Peyer's patch (tissue), 4 donors: ENCODE results near the gene RPL35A. TPM values are rescaled to one million over a fixed set of nuclear protein-coding genes. Genes with fewer than 3 reads are reported as not detected.
A peak's percentile ranks its signal among the peaks of the same experiment; 100 is the strongest.
"Not testable (repeated sequence)": the region's sequence is repeated elsewhere in the genome, so short reads cannot be mapped to it uniquely, and the experiment has no call there.

ENCODE experiments used
- DNase-seq, 3 donors: peaks; one replicate each; pipeline ENCODE4 v3.0.0-alpha.2; 2017 to 2019
- H3K27ac ChIP-seq, 4 donors: fragments of 200-600 bp; sonication (generic); one replicate each; pipeline ENCODE4 v1.5.1; 2016 to 2019
- H3K27me3 ChIP-seq, 2 donors: fragments of 200-600 bp; sonication (generic); one replicate each; pipeline ENCODE4 v1.5.1; 2019
- H3K36me3 ChIP-seq, 3 donors: fragments of 200-600 bp; sonication (generic); one replicate each; pipeline ENCODE4 v1.5.1; 2016 to 2019
- H3K4me1 ChIP-seq, 4 donors: fragments of 200-600 bp; sonication (generic); one replicate each; pipeline ENCODE4 v1.5.1; 2016 to 2019
- H3K4me3 ChIP-seq, 4 donors: fragments of 200-600 bp; sonication (generic); 1 replicate in 3 of 4; 2 replicates in 1 of 4; pipeline ENCODE4 v1.5.1; 2016 to 2019; ENCODE audit warnings: mild to moderate bottlenecking in 1 of 4
- H3K9me3 ChIP-seq, 4 donors: fragments of 200-600 bp; sonication (generic); one replicate each; pipeline ENCODE4 v1.5.1; 2016 to 2019; ENCODE audit warnings: mild to moderate bottlenecking in 1 of 4
- CTCF ChIP-seq, 6 experiments: fragments of 450-650 bp in 4 of 6; fragments of 200-600 bp in 2 of 6; sonication (generic) in 1 of 6; IDR thresholded peaks; one replicate each; pipeline ENCODE4 v1.5.1; 2017 to 2019; ENCODE audit warnings: antibody characterized with exemption in 6 of 6, mild to moderate bottlenecking in 3 of 6, moderate library complexity in 1 of 6
- POLR2A ChIP-seq, 2 donors: fragments of 450-650 bp; IDR thresholded peaks; one replicate each; pipeline ENCODE4 v1.5.1; 2017; ENCODE audit warnings: antibody characterized with exemption in 2 of 2, mild to moderate bottlenecking in 2 of 2, moderate library complexity in 2 of 2
- total RNA-seq, 4 donors: library from RNA; depleted of rRNA; stranded (reverse); fragments of >200 nt; gene quantifications; one replicate each; pipeline ENCODE4 v1.1.0, GENCODE V29; 2016

RPL35A gene
- total RNA-seq, 4 donors from 2014 or later: 180 to 519 (median 209) TPM

GRCh38 chr3:197908957-197909701 lies 40.9 kb upstream of the RPL35A start:
- H3K36me3 ChIP-seq: no peaks in the 10 kb centered on the region
- H3K9me3 ChIP-seq: no peaks in the 10 kb centered on the region
- no peak for DNase-seq
- no peaks in the 10 kb centered on the region for H3K27me3 ChIP-seq
- TF ChIP-seq CTCF (IDR thresholded peaks at IDR 0.05) (no peak), POLR2A (IDR thresholded peaks at IDR 0.05) (no peak)
- no peak overlapping the region for H3K27ac ChIP-seq
- H3K4me1 ChIP-seq: peaks cover 0 to 5% (median 0%) of the 10 kb centered on the region in 4 donors
- no peak overlapping the region for H3K4me3 ChIP-seq

- TF ChIP-seq POLR2A (IDR thresholded peaks at IDR 0.05): no peak
- TF ChIP-seq CTCF (IDR thresholded peaks at IDR 0.05): no peak
- Histone ChIP-seq H3K9me3 (no peaks in the 10 kb centered on the region), H3K36me3 (no peaks in the 10 kb centered on the region), H3K4me1 (no peaks in the 10 kb centered on the region), H3K4me3 (peak overlapping the region in 1 of 4 donors; percentile 12), H3K27me3 (no peaks in the 10 kb centered on the region), H3K27ac (peak overlapping the region in 1 of 4 donors; percentile 38)
- DNase-seq: peak in 1 of 3 donors; percentile 18
Measured at GRCh38 chr3:197912741-197913476, 37.1 kb upstream of the RPL35A start.

GRCh38 chr3:197913641-197914380 lies 36.2 kb upstream of the RPL35A start:
- Histone ChIP-seq H3K27ac (no peak overlapping the region), H3K4me3 (no peak overlapping the region), H3K36me3 (no peaks in the 10 kb centered on the region), H3K27me3 (no peaks in the 10 kb centered on the region), H3K4me1 (no peaks in the 10 kb centered on the region), H3K9me3 (no peaks in the 10 kb centered on the region)
- TF ChIP-seq CTCF (IDR thresholded peaks at IDR 0.05) (no peak), POLR2A (IDR thresholded peaks at IDR 0.05) (no peak)
- no peak for DNase-seq

- not testable (repeated sequence) for H3K4me1 ChIP-seq, H3K36me3 ChIP-seq, H3K4me3 ChIP-seq, H3K27me3 ChIP-seq, DNase-seq, H3K9me3 ChIP-seq, H3K27ac ChIP-seq
Measured at GRCh38 chr3:197921429-197922275, 28.3 kb upstream of the RPL35A start.

GRCh38 chr3:197926418-197926817 lies 23.6 kb upstream of the RPL35A start:
- H3K4me3 ChIP-seq: no peak overlapping the region
- H3K4me1 ChIP-seq: no peaks in the 10 kb centered on the region
- no peak overlapping the region for H3K27ac ChIP-seq
- no peak for DNase-seq
- no peaks in the 10 kb centered on the region for H3K9me3 ChIP-seq
- TF ChIP-seq POLR2A (IDR thresholded peaks at IDR 0.05) (no peak), CTCF (IDR thresholded peaks at IDR 0.05) (no peak)
- no peaks in the 10 kb centered on the region for H3K36me3 ChIP-seq
- H3K27me3 ChIP-seq: no peaks in the 10 kb centered on the region

GRCh38 chr3:197927578-197927977 lies 22.4 kb upstream of the RPL35A start:
- H3K4me1 ChIP-seq, DNase-seq, H3K9me3 ChIP-seq, H3K36me3 ChIP-seq, H3K27ac ChIP-seq, H3K27me3 ChIP-seq, H3K4me3 ChIP-seq: not testable (repeated sequence)
